SK-N-SH (cell line): ENCODE data around the gene UAP1L1.
A peak's percentile ranks its signal among the peaks of the same experiment; 100 is the strongest.

ENCODE experiments used
- CTCF ChIP-seq: fragments of 200-600 bp; sonication (generic); IDR thresholded peaks from 2 replicates; pipeline ENCODE4 v1.6.1; 2017; ENCODE audit warnings: antibody characterized with exemption, mild to moderate bottlenecking, moderate library complexity
- EP300 ChIP-seq, 2 experiments: IDR thresholded peaks; 2 replicates each; pipeline versions ENCODE4 v1.4.0 to v1.6.1; 2012; ENCODE audit warnings: borderline replicate concordance in 1 of 2, low read depth in 1 of 2, low read length in 1 of 2
- FOSL2 ChIP-seq: IDR thresholded peaks from 2 replicates; pipeline ENCODE4 v1.4.0; 2012; ENCODE audit warnings: low read depth, mild to moderate bottlenecking, moderate library complexity, borderline replicate concordance
- MAX ChIP-seq: IDR thresholded peaks from 2 replicates; pipeline ENCODE4 v1.4.0; 2012; ENCODE audit warnings: low read depth
- POLR2AphosphoS5 ChIP-seq: IDR thresholded peaks from 2 replicates; pipeline ENCODE4 v1.6.1; 2012; ENCODE audit warnings: low read depth, low read length
- REST ChIP-seq: IDR thresholded peaks from 2 replicates; pipeline ENCODE4 v1.6.1; 2012; ENCODE audit warnings: mild to moderate bottlenecking, low read depth, low read length, moderate library complexity
- TCF12 ChIP-seq: IDR thresholded peaks from 2 replicates; pipeline ENCODE4 v1.4.0; 2012
- USF2 ChIP-seq: fragments of 150-350 bp; IDR thresholded peaks from 2 replicates; pipeline ENCODE4 v1.6.1; 2017; ENCODE audit warnings: antibody characterized with exemption, low read length, low read depth, borderline replicate concordance

- TF ChIP-seq POLR2AphosphoS5: no peak
- no peak for TF ChIP-seq TCF12
- TF ChIP-seq FOSL2: no peak
- TF ChIP-seq CTCF: peak; percentile 27
- no peak for TF ChIP-seq USF2
- TF ChIP-seq MAX: no peak
- no peak for TF ChIP-seq REST
- TF ChIP-seq EP300 (IDR thresholded peaks at IDR 0.05; ENCODE audit: borderline replicate concordance in 1 of 2, low read depth in 1 of 2, low read length in 1 of 2): no peak
These were observed 18.6 kb downstream of the UAP1L1 start for GRCh38 chr9:137095664-137096517.
